Activated CD4-positive, alpha-beta memory T cell treated with anti-CD3 and anti-CD28 coated beads for 36 hours (primary cell): ENCODE measurements around the gene SCYGR8. TPM values are rescaled to one million over a fixed set of nuclear protein-coding genes. Genes with fewer than 3 reads are reported as not detected.
A peak's percentile ranks its signal among the peaks of the same experiment; 100 is the strongest.

ENCODE experiments used
- CTCF ChIA-PET: fragments of 350-600 bp; sonication (Branson Sonifier 250); formaldehyde crosslinking; loops from one replicate; lab custom pipeline; 2021; ENCODE audit warnings: antibody characterized with exemption, inconsistent platforms; lab: Charles Lee
- POLR2A ChIA-PET: fragments of 350-600 bp; sonication (Branson Sonifier 250); formaldehyde crosslinking; loops from one replicate; lab custom pipeline; 2021; ENCODE audit warnings: antibody characterized with exemption; lab: Charles Lee
- DNase-seq: peaks from one replicate; pipeline ENCODE4 v3.0.0-alpha.2; 2020
- H3K27ac Mint-ChIP-seq: one replicate; pipeline ENCODE4 v1.8.0; 2021; ENCODE audit warnings: mixed read lengths
- H3K27me3 Mint-ChIP-seq: one replicate; pipeline ENCODE4 v1.8.0; 2021; ENCODE audit warnings: mixed read lengths
- H3K36me3 Mint-ChIP-seq: one replicate; pipeline ENCODE4 v1.8.0; 2021; ENCODE audit warnings: mixed read lengths
- H3K4me1 Mint-ChIP-seq: one replicate; pipeline ENCODE4 v1.8.0; 2021; ENCODE audit warnings: low read depth, mixed read lengths
- H3K4me3 Mint-ChIP-seq: one replicate; pipeline ENCODE4 v1.8.0; 2021; ENCODE audit warnings: mild to moderate bottlenecking, mixed read lengths
- H3K9me3 Mint-ChIP-seq: one replicate; pipeline ENCODE4 v1.8.0; 2021; ENCODE audit warnings: mixed read lengths
- intact Hi-C: fragments of 100-400 bp; cut with micrococcal nuclease; formaldehyde crosslinking; loops from one replicate; pipeline ENCODE4 v1.15.1; 2023
- total RNA-seq, 2 experiments: library from RNA; stranded (reverse); gene quantifications; one replicate each; pipeline ENCODE4 v1.2.3, GENCODE V29; 2021

SCYGR8 gene, protein sequence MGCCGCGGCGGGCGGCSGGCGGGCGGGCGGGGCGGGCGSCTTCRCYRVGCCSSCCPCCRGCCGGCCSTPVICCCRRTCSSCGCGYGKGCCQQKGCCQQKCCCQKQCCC
- not detected for total RNA-seq

GRCh38 chr2:227745594-227745993 is at the start of gene SCYGR8:
SCYGR8 (plus strand) TSS chr2:227745894; CDS start chr2:227745894, 0 bp downstream.
- ChIA-PET POLR2A (no interaction called here), CTCF (no interaction called here)
- intact Hi-C loops = no loop called here
- H3K36me3 Mint-ChIP-seq = no peaks in the 10 kb centered on the region
- no peak within 1 kb of the TSS for H3K27ac Mint-ChIP-seq
- H3K4me1 Mint-ChIP-seq = no peaks in the 10 kb centered on the region
- H3K27me3 Mint-ChIP-seq = no peaks in the 10 kb centered on the region
- H3K9me3 Mint-ChIP-seq = no peaks in the 10 kb centered on the region
- H3K4me3 Mint-ChIP-seq = no peak within 1 kb of the TSS
- DNase-seq = no peak

DNA sequence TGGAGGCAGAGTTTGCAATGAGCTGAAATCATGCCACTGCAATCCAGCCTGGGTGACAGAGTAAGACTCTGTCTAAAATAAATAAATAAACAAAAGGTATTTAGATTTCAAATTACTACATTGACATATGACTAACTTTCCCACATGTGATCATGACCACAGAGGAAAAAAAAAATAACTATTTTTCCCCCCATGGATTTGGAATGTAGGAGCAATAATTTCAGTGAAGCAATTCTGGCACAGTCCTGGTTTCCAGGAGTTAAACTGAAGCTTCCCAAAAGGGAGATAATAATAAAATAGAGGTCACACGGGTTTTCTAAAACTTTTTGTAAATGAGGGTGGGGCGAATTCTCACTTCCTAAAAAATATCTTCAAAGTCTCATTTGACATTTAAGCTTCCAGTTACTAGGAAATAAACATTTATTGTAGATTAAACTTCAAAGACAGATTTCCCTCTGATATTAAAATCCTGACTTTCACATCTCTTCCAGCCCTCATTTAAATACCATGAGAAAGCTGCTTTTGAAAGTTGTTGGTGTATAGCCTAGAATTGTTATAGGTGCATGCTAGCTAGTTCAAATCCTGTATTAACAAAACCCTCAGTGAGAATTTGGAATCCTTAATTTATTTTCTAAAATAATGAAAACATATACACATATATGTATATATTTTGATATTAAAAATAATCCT is 48.6 kb upstream of the SCYGR8 start:
- H3K36me3 Mint-ChIP-seq = no peaks in the 10 kb centered on the region
- H3K27ac Mint-ChIP-seq = no peak overlapping the region
- CTCF ChIA-PET = interaction anchor here (0.7 to 1.4 kb wide), 3 partner anchors 40 to 77 kb away, joined by 3 to 6 read pairs (median 4); no protein-coding TSS in a partner anchor

DNA sequence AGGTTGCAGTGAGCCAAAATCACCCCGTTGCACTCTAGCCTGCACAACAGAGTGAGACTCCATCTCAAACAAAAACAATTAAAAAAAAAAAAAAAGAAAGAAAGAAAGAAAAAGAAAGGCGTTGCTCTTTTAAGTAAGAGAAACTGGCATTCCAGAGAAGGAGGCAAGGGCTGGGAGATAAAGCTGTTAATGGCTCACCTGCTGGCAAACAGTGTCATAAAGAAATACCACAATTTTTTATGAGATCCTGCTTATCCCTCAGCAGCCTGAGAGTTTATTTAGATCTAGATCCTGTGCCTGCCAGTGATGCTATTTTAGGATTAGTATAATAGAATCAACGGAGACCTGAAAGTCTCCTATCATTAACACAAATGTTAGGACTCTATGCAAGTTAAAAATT is 44.1 kb upstream of the SCYGR8 start:
- Mint-ChIP-seq H3K4me1 (no peaks in the 10 kb centered on the region), H3K36me3 (no peaks in the 10 kb centered on the region), H3K27me3 (peaks cover 15% of the 10 kb centered on the region), H3K9me3 (no peaks in the 10 kb centered on the region), H3K27ac (no peak overlapping the region), H3K4me3 (no peak overlapping the region)
- intact Hi-C loops = no loop called here
- CTCF ChIA-PET = no interaction called here
- no peak for DNase-seq
- POLR2A ChIA-PET = no interaction called here

More for the DNA sequence above, 48.6 kb upstream of the SCYGR8 start:
- POLR2A ChIA-PET = no interaction called here
- Mint-ChIP-seq H3K4me3 (no peak overlapping the region), H3K9me3 (no peaks in the 10 kb centered on the region), H3K4me1 (no peaks in the 10 kb centered on the region), H3K27me3 (peaks cover 5% of the 10 kb centered on the region)
- intact Hi-C loops = no loop called here
- no peak for DNase-seq

GRCh38 chr2:227703280-227703732 is 42.4 kb upstream of the SCYGR8 start:
- no peaks in the 10 kb centered on the region for H3K9me3 Mint-ChIP-seq
- no peaks in the 10 kb centered on the region for H3K4me1 Mint-ChIP-seq
- H3K36me3 Mint-ChIP-seq = no peaks in the 10 kb centered on the region
- intact Hi-C loops = no loop called here
- CTCF ChIA-PET = no interaction called here
- no peak overlapping the region for H3K4me3 Mint-ChIP-seq
- peaks cover 17% of the 10 kb centered on the region for H3K27me3 Mint-ChIP-seq
- H3K27ac Mint-ChIP-seq = no peak overlapping the region
- POLR2A ChIA-PET = no interaction called here
- DNase-seq = no peak

- ChIA-PET POLR2A (no interaction called here), CTCF (no interaction called here)
- no peak overlapping the region for H3K4me3 Mint-ChIP-seq
- H3K4me1 Mint-ChIP-seq = no peaks in the 10 kb centered on the region
- H3K36me3 Mint-ChIP-seq = no peaks in the 10 kb centered on the region
- no peaks in the 10 kb centered on the region for H3K9me3 Mint-ChIP-seq
- no peak overlapping the region for H3K27ac Mint-ChIP-seq
- peaks cover 18% of the 10 kb centered on the region for H3K27me3 Mint-ChIP-seq
- DNase-seq = no peak
- intact Hi-C loops = no loop called here
Observed at GRCh38 chr2:227703961-227704360, 41.7 kb upstream of the SCYGR8 start.

DNA sequence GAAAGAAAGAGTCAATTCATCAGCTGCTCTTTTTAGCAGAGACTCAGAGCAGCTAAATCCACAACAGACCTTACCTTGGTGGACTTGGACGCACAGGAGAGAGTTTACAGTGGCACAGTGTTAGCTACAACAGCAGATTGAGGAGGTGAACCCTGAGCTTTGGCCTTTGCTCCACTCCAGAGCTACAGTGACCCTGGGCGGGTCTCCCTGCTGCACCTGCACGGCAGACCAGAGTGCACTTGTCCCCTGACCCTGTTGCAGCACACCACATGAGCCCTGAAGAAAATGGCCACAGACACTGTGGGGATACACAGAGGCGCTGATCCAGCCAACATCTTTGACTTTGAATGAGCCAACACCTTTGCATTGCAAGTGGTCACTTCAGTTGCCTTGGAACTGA is 38.8 kb upstream of the SCYGR8 start:
- H3K9me3 Mint-ChIP-seq = no peaks in the 10 kb centered on the region
- ChIA-PET CTCF (no interaction called here), POLR2A (no interaction called here)
- DNase-seq = no peak
- intact Hi-C loops = no loop called here
- H3K4me1 Mint-ChIP-seq = no peaks in the 10 kb centered on the region
- H3K36me3 Mint-ChIP-seq = no peaks in the 10 kb centered on the region
- H3K27ac Mint-ChIP-seq = no peak overlapping the region
- no peak overlapping the region for H3K4me3 Mint-ChIP-seq
- peaks cover 19% of the 10 kb centered on the region for H3K27me3 Mint-ChIP-seq

DNA sequence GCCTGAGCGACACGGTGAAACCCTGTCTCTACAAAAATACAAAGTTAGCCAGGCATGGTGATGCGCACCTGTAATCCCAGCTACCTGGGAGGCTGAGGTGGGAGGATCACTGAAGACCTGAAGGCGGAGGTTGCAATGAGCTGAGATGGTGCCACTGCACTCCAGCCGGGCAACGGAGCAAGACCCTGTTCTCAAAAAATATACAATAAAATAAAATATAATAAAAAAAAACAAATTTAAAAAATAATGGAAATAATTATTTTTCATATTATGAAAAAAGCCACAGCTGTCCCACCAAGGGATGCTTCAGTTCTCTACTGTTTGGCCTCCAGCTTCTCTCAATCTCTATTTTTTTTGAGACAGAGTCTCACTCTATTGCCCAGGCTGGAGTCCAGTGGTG is 38.3 kb upstream of the SCYGR8 start:
- POLR2A ChIA-PET = no interaction called here
- Mint-ChIP-seq H3K36me3 (no peaks in the 10 kb centered on the region), H3K9me3 (no peaks in the 10 kb centered on the region), H3K27me3 (peaks cover 19% of the 10 kb centered on the region), H3K4me3 (no peak overlapping the region), H3K27ac (no peak overlapping the region), H3K4me1 (no peaks in the 10 kb centered on the region)
- intact Hi-C loops = no loop called here
- CTCF ChIA-PET = no interaction called here
- DNase-seq = no peak

GRCh38 chr2:227710986-227711385 is 34.7 kb upstream of the SCYGR8 start:
- peaks cover 8% of the 10 kb centered on the region for H3K27me3 Mint-ChIP-seq
- no peaks in the 10 kb centered on the region for H3K9me3 Mint-ChIP-seq
- ChIA-PET CTCF (no interaction called here), POLR2A (no interaction called here)
- H3K36me3 Mint-ChIP-seq = no peaks in the 10 kb centered on the region
- no peak for DNase-seq
- no peak overlapping the region for H3K27ac Mint-ChIP-seq
- intact Hi-C loops = no loop called here
- H3K4me1 Mint-ChIP-seq = no peaks in the 10 kb centered on the region
- H3K4me3 Mint-ChIP-seq = no peak overlapping the region

- no peaks in the 10 kb centered on the region for H3K4me1 Mint-ChIP-seq
- H3K36me3 Mint-ChIP-seq = no peaks in the 10 kb centered on the region
- ChIA-PET CTCF (no interaction called here), POLR2A (no interaction called here)
- no peak for DNase-seq
- peaks cover 11% of the 10 kb centered on the region for H3K27me3 Mint-ChIP-seq
- H3K27ac Mint-ChIP-seq = no peak overlapping the region
- no peaks in the 10 kb centered on the region for H3K9me3 Mint-ChIP-seq
- no peak overlapping the region for H3K4me3 Mint-ChIP-seq
- intact Hi-C loops = no loop called here
Observed at GRCh38 chr2:227713291-227713690, 32.4 kb upstream of the SCYGR8 start.

- ChIA-PET POLR2A (no interaction called here), CTCF (interaction anchor here (0.7 kb wide), 1 partner anchor 138 kb away, joined by 3 read pairs; no protein-coding TSS in a partner anchor)
- no peak overlapping the region for H3K4me3 Mint-ChIP-seq
- H3K9me3 Mint-ChIP-seq = no peaks in the 10 kb centered on the region
- peaks cover 9% of the 10 kb centered on the region for H3K27me3 Mint-ChIP-seq
- DNase-seq = no peak
- no peaks in the 10 kb centered on the region for H3K4me1 Mint-ChIP-seq
- H3K36me3 Mint-ChIP-seq = no peaks in the 10 kb centered on the region
- H3K27ac Mint-ChIP-seq = no peak overlapping the region
- intact Hi-C loops = no loop called here
Observed at GRCh38 chr2:227716501-227716900, 29.2 kb upstream of the SCYGR8 start.

DNA sequence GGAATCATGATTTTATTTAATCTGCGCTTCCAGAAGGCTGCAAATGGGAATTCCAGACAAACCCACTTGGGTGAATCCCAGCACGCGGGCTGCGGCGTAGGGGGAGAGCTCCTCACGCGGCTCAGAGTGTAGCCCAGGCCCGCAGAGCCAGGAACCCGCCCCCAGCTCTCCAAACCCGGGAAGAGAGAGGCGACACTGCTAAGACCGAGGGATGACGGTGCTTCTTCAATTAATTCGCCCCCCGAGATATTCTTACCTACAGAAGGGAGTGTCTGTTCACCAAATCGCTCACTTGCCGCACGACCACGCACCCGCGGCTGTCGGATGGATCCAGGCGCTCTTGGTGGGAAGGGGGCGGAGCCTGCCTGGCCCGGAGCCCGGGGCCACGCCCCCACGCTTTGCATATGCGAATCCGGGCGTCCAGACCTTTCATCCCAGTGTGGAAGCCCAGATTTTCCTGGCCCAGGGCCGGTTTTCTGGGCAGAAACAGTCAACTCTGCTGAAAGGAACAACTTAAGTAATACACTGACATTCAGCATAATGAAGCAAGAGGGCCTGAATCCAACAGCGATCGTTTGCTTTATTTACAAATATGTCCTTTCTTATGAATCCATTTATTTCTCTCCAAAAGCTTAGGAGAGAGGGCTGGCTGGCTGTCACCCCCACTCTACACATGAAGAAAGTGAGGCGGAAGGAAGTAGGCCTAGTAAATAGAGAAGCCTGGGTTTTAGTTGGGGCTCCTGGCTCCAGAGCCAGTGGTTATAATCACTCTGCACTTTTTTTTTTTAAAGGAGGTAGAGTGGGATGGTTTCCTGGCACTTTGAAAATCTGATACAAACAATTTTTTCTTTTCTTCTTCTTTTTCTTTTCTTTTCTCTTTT is 27.8 kb upstream of the SCYGR8 start, which contains the start of gene SLC19A3:
Gene SLC19A3, minus strand, starts transcription at position 342 of the 881 bp plus-strand sequence. CDS start 15,710 bp downstream, outside the sequence.
- ChIA-PET CTCF (no interaction called here), POLR2A (no interaction called here)
- Mint-ChIP-seq H3K27ac (no peak within 1 kb of the TSS), H3K4me1 (no peaks in the 10 kb centered on the region), H3K36me3 (no peaks in the 10 kb centered on the region), H3K27me3 (peaks cover 13% of the 10 kb centered on the region), H3K9me3 (no peaks in the 10 kb centered on the region), H3K4me3 (no peak within 1 kb of the TSS)
- DNase-seq = peak; percentile 16
- intact Hi-C loops = no loop called here

DNA sequence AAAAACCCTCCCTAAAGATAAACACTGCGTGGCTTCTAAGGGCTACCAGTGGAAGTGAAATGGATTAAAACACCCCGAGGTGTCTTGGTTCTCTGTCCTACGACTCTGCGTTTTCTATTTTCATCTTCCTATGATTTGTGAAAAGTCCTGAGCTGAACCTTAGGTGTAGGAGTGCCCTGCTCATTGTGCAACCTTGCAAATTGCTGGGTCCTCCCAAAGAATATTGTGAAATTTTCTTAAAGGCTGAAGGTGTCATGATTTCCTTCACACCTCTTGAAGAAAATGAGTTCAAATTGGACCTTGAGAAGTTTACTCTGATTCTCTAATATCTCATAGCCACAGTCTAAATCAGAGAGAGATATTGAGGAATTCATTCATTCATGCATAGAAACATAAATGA is 26.1 kb upstream of the SCYGR8 start:
- POLR2A ChIA-PET = no interaction called here
- intact Hi-C loops = no loop called here

More for the DNA sequence above, 26.1 kb upstream of the SCYGR8 start:
- Mint-ChIP-seq H3K27ac (no peak overlapping the region), H3K4me1 (no peaks in the 10 kb centered on the region), H3K4me3 (no peak overlapping the region), H3K9me3 (no peaks in the 10 kb centered on the region), H3K27me3 (peaks cover 15% of the 10 kb centered on the region), H3K36me3 (no peaks in the 10 kb centered on the region)
- CTCF ChIA-PET = no interaction called here
- DNase-seq = no peak
